ENCODE data around the gene ACAN.

Gene ACAN

GRCh38 chr15:88839961-88840360 is 36.7 kb downstream of the ACAN start:
- no peak overlapping the region for H3K27ac Mint-ChIP-seq
- TF ChIP-seq CTCF (IDR thresholded peaks at IDR 0.05; ENCODE audit: unreplicated experiment in 3 of 3): no peak
- H3K4me1 Mint-ChIP-seq: no peaks in the 10 kb centered on the region

GRCh38 chr15:88841236-88841635 is 38.0 kb downstream of the ACAN start:
- TF ChIP-seq CTCF (IDR thresholded peaks at IDR 0.05; ENCODE audit: unreplicated experiment in 3 of 3): no peak
- Mint-ChIP-seq H3K27me3 (ENCODE audit: low read depth) (no peaks in the 10 kb centered on the region), H3K36me3 (ENCODE audit: low read depth) (no peaks in the 10 kb centered on the region), H3K9me3 (no peaks in the 10 kb centered on the region), H3K27ac (no peak overlapping the region), H3K4me3 (no peak overlapping the region), H3K4me1 (no peaks in the 10 kb centered on the region)

More at GRCh38 chr15:88839961-88840360, 36.7 kb downstream of the ACAN start:
- no peaks in the 10 kb centered on the region for H3K36me3 Mint-ChIP-seq (ENCODE audit: low read depth)
- H3K4me3 Mint-ChIP-seq: no peak overlapping the region
- no peaks in the 10 kb centered on the region for H3K9me3 Mint-ChIP-seq
- H3K27me3 Mint-ChIP-seq (ENCODE audit: low read depth): no peaks in the 10 kb centered on the region

DNA sequence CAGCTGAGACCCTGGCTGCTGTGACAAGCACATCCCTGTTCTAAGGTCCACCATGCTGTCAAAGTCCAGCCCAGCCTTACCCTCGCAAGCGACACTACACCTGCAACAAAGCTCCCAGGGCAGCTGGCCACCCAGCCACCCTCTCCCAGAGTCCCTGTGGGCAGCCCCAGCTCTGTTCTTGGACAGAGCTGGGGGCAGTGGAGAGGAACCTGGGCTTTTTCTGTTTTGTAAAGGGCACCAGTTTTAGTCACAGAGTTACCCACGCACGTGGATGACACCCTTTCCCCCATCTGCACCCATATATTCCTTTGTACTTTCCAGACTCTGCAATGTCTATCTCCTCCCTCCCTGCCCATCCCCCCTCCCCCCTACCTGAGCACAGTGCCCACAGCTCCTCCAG is 38.9 kb downstream of the ACAN start:
- H3K27me3 Mint-ChIP-seq (ENCODE audit: low read depth): no peaks in the 10 kb centered on the region
- no peaks in the 10 kb centered on the region for H3K4me1 Mint-ChIP-seq
- H3K4me3 Mint-ChIP-seq: no peak overlapping the region
- TF ChIP-seq CTCF (IDR thresholded peaks at IDR 0.05; ENCODE audit: unreplicated experiment in 3 of 3): no peak
- no peaks in the 10 kb centered on the region for H3K36me3 Mint-ChIP-seq (ENCODE audit: low read depth)
- H3K9me3 Mint-ChIP-seq: no peaks in the 10 kb centered on the region
- no peak overlapping the region for H3K27ac Mint-ChIP-seq

DNA sequence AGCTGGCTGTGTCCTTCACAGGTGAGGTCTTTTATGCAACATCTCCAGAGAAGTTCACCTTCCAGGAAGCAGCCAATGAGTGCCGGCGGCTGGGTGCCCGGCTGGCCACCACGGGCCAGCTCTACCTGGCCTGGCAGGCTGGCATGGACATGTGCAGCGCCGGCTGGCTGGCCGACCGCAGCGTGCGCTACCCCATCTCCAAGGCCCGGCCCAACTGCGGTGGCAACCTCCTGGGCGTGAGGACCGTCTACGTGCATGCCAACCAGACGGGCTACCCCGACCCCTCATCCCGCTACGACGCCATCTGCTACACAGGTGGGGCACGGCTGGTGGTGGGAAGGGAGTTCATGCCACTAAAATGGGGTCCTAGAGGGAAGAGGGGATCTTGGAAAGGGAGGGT is 40.1 kb downstream of the ACAN start:
- H3K27ac Mint-ChIP-seq: no peak overlapping the region
- H3K36me3 Mint-ChIP-seq (ENCODE audit: low read depth): no peaks in the 10 kb centered on the region
- no peak overlapping the region for H3K4me3 Mint-ChIP-seq
- TF ChIP-seq CTCF (IDR thresholded peaks at IDR 0.05; ENCODE audit: unreplicated experiment in 3 of 3): no peak
- H3K4me1 Mint-ChIP-seq: no peaks in the 10 kb centered on the region
- no peaks in the 10 kb centered on the region for H3K9me3 Mint-ChIP-seq
- no peaks in the 10 kb centered on the region for H3K27me3 Mint-ChIP-seq (ENCODE audit: low read depth)

DNA sequence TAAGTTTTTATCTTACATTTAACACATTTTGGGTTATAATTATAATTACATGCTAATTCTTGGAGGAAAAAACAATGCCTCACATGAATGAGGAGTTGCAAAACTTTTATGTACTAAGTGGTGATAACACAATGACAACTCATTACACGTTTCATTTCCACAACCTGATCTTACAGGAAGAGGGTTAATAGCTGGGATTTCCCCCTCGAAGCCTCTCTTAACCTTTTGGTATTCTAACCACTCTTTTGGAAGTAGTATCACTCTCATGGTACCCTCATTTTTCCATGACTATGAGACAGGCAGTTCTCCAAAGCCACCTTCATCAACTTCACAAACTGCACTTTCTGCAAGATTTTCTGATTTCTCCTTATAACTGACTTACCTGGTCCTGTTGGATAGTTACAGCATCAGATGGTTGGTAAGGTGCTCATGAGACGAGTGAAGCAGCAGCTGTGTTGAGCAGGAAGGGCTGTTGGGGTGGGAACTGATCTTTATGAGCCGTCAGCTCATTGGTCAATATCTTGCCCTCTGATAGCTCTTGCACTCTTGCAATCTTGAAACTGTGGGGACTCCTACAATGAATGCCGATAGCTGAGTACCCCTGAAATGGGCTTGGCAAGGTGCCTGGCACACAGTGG is 41.6 kb downstream of the ACAN start:
- no peaks in the 10 kb centered on the region for H3K9me3 Mint-ChIP-seq
- H3K27ac Mint-ChIP-seq: no peak overlapping the region
- no peak overlapping the region for H3K4me3 Mint-ChIP-seq
- TF ChIP-seq CTCF (IDR thresholded peaks at IDR 0.05; ENCODE audit: unreplicated experiment in 3 of 3): no peak
- H3K4me1 Mint-ChIP-seq: no peaks in the 10 kb centered on the region
- no peaks in the 10 kb centered on the region for H3K27me3 Mint-ChIP-seq (ENCODE audit: low read depth)
- no peaks in the 10 kb centered on the region for H3K36me3 Mint-ChIP-seq (ENCODE audit: low read depth)

GRCh38 chr15:88845616-88846015 is 42.4 kb downstream of the ACAN start:
- no peaks in the 10 kb centered on the region for H3K9me3 Mint-ChIP-seq
- TF ChIP-seq CTCF (IDR thresholded peaks at IDR 0.05; ENCODE audit: unreplicated experiment in 3 of 3): no peak
- H3K4me1 Mint-ChIP-seq: no peaks in the 10 kb centered on the region
- H3K27me3 Mint-ChIP-seq (ENCODE audit: low read depth): no peaks in the 10 kb centered on the region
- no peak overlapping the region for H3K4me3 Mint-ChIP-seq
- no peaks in the 10 kb centered on the region for H3K36me3 Mint-ChIP-seq (ENCODE audit: low read depth)
- H3K27ac Mint-ChIP-seq: no peak overlapping the region
